ENCODE data around the gene MRPL49.

MRPL49 gene

DNA sequence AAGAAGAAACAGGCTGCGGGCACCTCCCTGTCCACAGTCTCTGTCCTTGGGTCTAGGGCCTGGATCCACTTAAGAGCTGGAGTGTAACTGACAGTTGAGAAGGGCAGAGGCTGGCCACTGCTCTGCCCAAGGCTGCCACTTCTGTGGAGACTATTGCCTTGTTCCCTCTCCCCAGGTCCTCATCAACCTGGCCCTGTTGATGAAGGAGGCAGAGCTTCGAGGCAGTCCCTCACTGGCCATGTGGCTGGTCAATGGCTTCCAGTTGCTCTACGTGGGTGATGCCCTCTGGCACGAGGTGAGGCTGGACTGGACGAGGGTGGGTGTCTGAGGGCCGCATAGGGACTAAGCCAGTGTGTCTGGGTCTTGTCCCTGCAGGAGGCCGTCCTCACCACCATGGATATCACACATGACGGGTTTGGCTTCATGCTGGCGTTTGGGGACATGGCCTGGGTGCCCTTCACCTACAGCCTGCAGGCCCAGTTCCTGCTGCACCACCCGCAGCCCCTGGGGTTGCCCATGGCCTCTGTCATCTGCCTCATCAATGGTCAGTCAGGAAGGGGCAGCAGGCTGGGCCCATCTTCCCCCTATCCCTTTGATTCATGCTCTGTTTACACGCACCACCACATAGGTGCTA is 7.5 kb upstream of the MRPL49 start:
- no peak overlapping the region for H3K27ac ChIP-seq (ENCODE audit: low read length)
- no peak overlapping the region for H2AFZ ChIP-seq (ENCODE audit: low read length)
- H3K9me2 ChIP-seq (replicated peaks; ENCODE audit: insufficient read depth, low read length) = no peaks in the 10 kb centered on the region
- H3K27me3 ChIP-seq (replicated peaks; ENCODE audit: insufficient read depth, low read length) = no peaks in the 10 kb centered on the region
- H3F3A ChIP-seq (ENCODE audit: insufficient read depth, low read length) = peaks cover 38% of the 10 kb centered on the region
- H3K79me2 ChIP-seq (ENCODE audit: low read length) = peaks cover 23% of the 10 kb centered on the region
- no peak for TF ChIP-seq CTCF (IDR thresholded peaks at IDR 0.05; ENCODE audit: low read length)
- TF ChIP-seq EZH2 (optimal IDR thresholded peaks at IDR 0.05; ENCODE audit: low read depth, low read length) = no peak
- no peak for TF ChIP-seq EZH2phosphoT487 (IDR thresholded peaks at IDR 0.05; ENCODE audit: low read length)
- no peak overlapping the region for H3K4me2 ChIP-seq (ENCODE audit: low read depth, low read length)
- no peak for DNase-seq
- H3K4me1 ChIP-seq (ENCODE audit: low read length) = peaks cover 28% of the 10 kb centered on the region
- no peak overlapping the region for H3K9ac ChIP-seq (ENCODE audit: low read length)
- no peak overlapping the region for H3K4me3 ChIP-seq (ENCODE audit: low read length)
- H4K20me1 ChIP-seq (ENCODE audit: insufficient read depth, low read length) = no peaks in the 10 kb centered on the region
- H3K9me3 ChIP-seq (replicated peaks; ENCODE audit: insufficient read depth, low read length) = no peaks in the 10 kb centered on the region
- H3K36me3 ChIP-seq (replicated peaks; ENCODE audit: insufficient read depth, low read length) = no peaks in the 10 kb centered on the region; the same call in 1 of the 2 replicates

- no peak overlapping the region for H3K9ac ChIP-seq (ENCODE audit: low read length)
- H3F3A ChIP-seq (ENCODE audit: insufficient read depth, low read length) = peaks cover 40% of the 10 kb centered on the region
- H3K36me3 ChIP-seq (replicated peaks; ENCODE audit: insufficient read depth, low read length) = peaks cover 5% of the 10 kb centered on the region
- peak overlapping the region; percentile 94; the same call in 1 of the 2 replicates for H3K4me2 ChIP-seq (ENCODE audit: low read depth, low read length)
- DNase-seq = no peak
- no peak for TF ChIP-seq CTCF (IDR thresholded peaks at IDR 0.05; ENCODE audit: low read length)
- TF ChIP-seq EZH2 (optimal IDR thresholded peaks at IDR 0.05; ENCODE audit: low read depth, low read length) = no peak
- TF ChIP-seq EZH2phosphoT487 (IDR thresholded peaks at IDR 0.05; ENCODE audit: low read length) = no peak
- H3K79me2 ChIP-seq (ENCODE audit: low read length) = peaks cover 31% of the 10 kb centered on the region
- H3K4me3 ChIP-seq (ENCODE audit: low read length) = no peak overlapping the region
- H3K27ac ChIP-seq (ENCODE audit: low read length) = no peak overlapping the region
- no peaks in the 10 kb centered on the region for H3K27me3 ChIP-seq (replicated peaks; ENCODE audit: insufficient read depth, low read length)
- no peaks in the 10 kb centered on the region for H3K9me3 ChIP-seq (replicated peaks; ENCODE audit: insufficient read depth, low read length)
- H3K4me1 ChIP-seq (ENCODE audit: low read length) = peaks cover 35% of the 10 kb centered on the region
- no peak overlapping the region for H2AFZ ChIP-seq (ENCODE audit: low read length)
- no peaks in the 10 kb centered on the region for H3K9me2 ChIP-seq (replicated peaks; ENCODE audit: insufficient read depth, low read length)
- H4K20me1 ChIP-seq (ENCODE audit: insufficient read depth, low read length) = no peaks in the 10 kb centered on the region
Measured at GRCh38 chr11:65115361-65116082, 6.6 kb upstream of the MRPL49 start.

GRCh38 chr11:65116370-65117205 is 5.5 kb upstream of the MRPL49 start:
- Histone ChIP-seq H3K27ac (ENCODE audit: low read length) (peak overlapping the region; percentile 95), H3K9me3 (replicated peaks; ENCODE audit: insufficient read depth, low read length) (no peaks in the 10 kb centered on the region), H3K4me1 (ENCODE audit: low read length) (peaks cover 32% of the 10 kb centered on the region), H3F3A (ENCODE audit: insufficient read depth, low read length) (peaks cover 41% of the 10 kb centered on the region), H3K27me3 (replicated peaks; ENCODE audit: insufficient read depth, low read length) (no peaks in the 10 kb centered on the region), H2AFZ (ENCODE audit: low read length) (peak overlapping the region; percentile 20; the same call in 1 of the 2 replicates), H3K4me2 (ENCODE audit: low read depth, low read length) (peak overlapping the region; percentile 94), H3K4me3 (ENCODE audit: low read length) (peak overlapping the region; percentile 83), H3K9me2 (replicated peaks; ENCODE audit: insufficient read depth, low read length) (no peaks in the 10 kb centered on the region), H3K36me3 (replicated peaks; ENCODE audit: insufficient read depth, low read length) (peaks cover 8% of the 10 kb centered on the region), H3K79me2 (ENCODE audit: low read length) (peaks cover 42% of the 10 kb centered on the region), H3K9ac (ENCODE audit: low read length) (peak overlapping the region; percentile 98), H4K20me1 (ENCODE audit: insufficient read depth, low read length) (no peaks in the 10 kb centered on the region)
- peak; percentile 65 for DNase-seq
- no peak for TF ChIP-seq CTCF (IDR thresholded peaks at IDR 0.05; ENCODE audit: low read length)

All from MM.1S (cell line).